Psoas muscle (tissue), 8 donors: ENCODE data around the gene RITA1. TPM values are rescaled to one million over a fixed set of nuclear protein-coding genes. Genes with fewer than 3 reads are reported as not detected.

Source experiments
- ATAC-seq, 4 donors: fragments of 200-7000 bp; cut with Tn5 transposase; one replicate each; pipeline ENCODE4 v1.9.1; 2020; ENCODE audit warnings: moderate library complexity in 3 of 4, mild to moderate bottlenecking in 2 of 4
- DNase-seq, 2 donors: peaks; one replicate each; pipeline ENCODE4 v3.0.0-alpha.2; 2020
- H3K27ac ChIP-seq: fragments of 200-600 bp; one replicate; pipeline ENCODE4 v1.8.0; 2022
- H3K27me3 ChIP-seq, 3 donors: fragments of 200-600 bp in 1 of 3; one replicate each; pipeline versions ENCODE4 v1.6.1 to v1.8.0; 2013 to 2022; ENCODE audit warnings: low read length in 2 of 3, mild to moderate bottlenecking in 2 of 3, moderate library complexity in 1 of 3; ENCODE audit not compliant: insufficient read depth in 3 of 3
- H3K36me3 ChIP-seq, 2 donors: fragments of 200-600 bp in 1 of 2; one replicate each; pipeline versions ENCODE4 v1.6.1 to v1.8.0; 2013 to 2022; ENCODE audit warnings: low read depth in 1 of 2, mild to moderate bottlenecking in 1 of 2, moderate library complexity in 1 of 2; ENCODE audit not compliant: insufficient read depth in 1 of 2
- H3K4me1 ChIP-seq: fragments of 200-600 bp; one replicate; pipeline ENCODE4 v1.8.0; 2022
- H3K4me3 ChIP-seq: fragments of 200-600 bp; one replicate; pipeline ENCODE4 v1.8.0; 2022; ENCODE audit warnings: mild to moderate bottlenecking
- H3K9me3 ChIP-seq: fragments of 200-600 bp; one replicate; pipeline ENCODE4 v1.8.0; 2022
- CTCF ChIP-seq: fragments of 200-600 bp; IDR thresholded peaks from one replicate; pipeline ENCODE4 v1.8.0; 2022; ENCODE audit warnings: antibody characterized with exemption
- WGBS, 3 donors: extraction: QIAGEN DNeasy Blood & Tissue Kit; methylation state at CpG; one replicate each; pipeline versions ENCODE4 v1.1.6 to v1.1.7; 2013; 5-methylcytosine and 5-hydroxymethylcytosine counted together
- intact Hi-C, 2 donors: fragments of 100-400 bp; cut with DNase I; formaldehyde crosslinking; loops; one replicate each; pipeline versions ENCODE4 v1.11.0 to v1.14.2; 2022
- polyA plus RNA-seq, 3 donors: library from polyadenylated mRNA; stranded (reverse); fragments of 200-250 nt; gene quantifications; one replicate each; pipeline ENCODE4 v1.2.3, GENCODE V29; 2013
- total RNA-seq, 4 donors: library from RNA; stranded (reverse); fragmentation: NEBNext Ultra II Directional in 2 of 4; extraction: Animal tissue kit (Norgen Biotek cat#: 25700) in 2 of 4; gene quantifications; one replicate each; pipeline versions ENCODE4 v1.2.1 to v1.2.4, GENCODE V29; 2021 to 2023
- donor health status: healthy with polysubstance abuse.
- donor health status: DM: no; HTN: no; CAD: no; lungs with moderate emphysema.
- donor health status: Bipolar disorder and iron deficiency.
- donor health status: healthy.
- donor health status: DM: yes; HTN: yes; CAD: no.
- donor health status: DM: no; HTN: no; CAD: no.
- donor health status: DM: no; HTN: no; CAD: no.
- donor health status: DM: yes; HTN: yes; CAD: no.

RITA1 gene
- total and polyA plus RNA-seq, 7 donors: 13.0 to 28.5 (median 15.3) TPM

GRCh38 chr12:113228394-113229028 lies 43.0 kb downstream of the RITA1 start:
- TF ChIP-seq CTCF: no peak
- Histone ChIP-seq H3K27me3 (no peaks in the 10 kb centered on the region), H3K4me1 (peaks cover 85% of the 10 kb centered on the region), H3K36me3 (peaks cover 0 to 28% of the 10 kb centered on the region in 2 donors), H3K9me3 (no peaks in the 10 kb centered on the region), H3K4me3 (no peak overlapping the region), H3K27ac (peak overlapping the region; percentile 95)
- intact Hi-C loops: loop anchor here in 1 of 2 donors (5.0 kb wide), 1 partner anchor 34 kb away; no protein-coding TSS in a partner anchor
- ATAC-seq (peak; percentile 36 to 68 (median 48)), DNase-seq (peak in 1 of 2 donors; percentile 68)
- 46 to 57% (median 52%) methylated on average over 5 of the region's 5 CpGs for WGBS, 3 donors

DNA sequence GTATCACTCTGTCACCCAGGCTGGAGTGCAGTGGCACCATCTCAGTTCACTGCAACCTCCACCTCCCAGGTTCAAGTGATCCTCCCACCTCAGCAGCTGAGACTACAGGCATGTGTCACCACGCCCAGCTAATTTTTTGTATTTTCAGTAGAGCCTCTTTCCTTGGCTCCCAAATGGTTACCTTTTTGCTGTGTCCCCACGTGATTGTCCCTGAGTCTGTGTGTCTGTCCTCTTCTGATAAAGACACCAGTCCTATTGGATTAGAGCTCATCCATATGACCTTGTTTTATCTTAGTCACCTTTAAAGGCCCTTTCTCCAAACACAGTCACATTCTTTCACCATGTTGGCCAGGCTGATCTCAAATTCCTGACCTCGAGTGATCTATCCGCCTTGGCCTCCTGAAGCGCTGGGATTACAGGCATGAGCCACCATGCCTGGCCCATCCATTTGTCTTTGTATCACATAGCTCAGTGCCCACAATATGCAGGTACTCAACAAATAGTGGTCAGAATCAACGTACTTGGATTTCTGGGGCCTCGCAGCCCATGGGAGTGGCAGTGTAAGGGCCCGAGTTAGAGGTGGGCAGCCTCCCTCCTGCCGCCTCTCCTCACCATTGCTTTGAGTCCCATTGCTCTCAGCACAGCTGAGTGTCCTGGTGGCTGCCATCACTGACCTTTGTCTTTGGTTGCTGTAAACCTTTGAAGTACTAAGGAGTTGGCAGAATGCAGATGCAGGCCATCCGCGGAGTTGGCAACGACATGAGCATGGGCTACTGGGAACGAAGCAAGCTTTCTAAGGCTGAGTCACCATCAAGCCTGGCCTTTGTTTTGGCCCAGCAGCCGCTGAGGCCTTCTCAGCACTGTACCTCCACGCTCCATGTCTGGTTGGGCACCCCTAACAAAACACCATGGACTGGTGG lies 45.1 kb downstream of the RITA1 start:
- DNase-seq: peak; percentile 55 to 83

GRCh38 chr12:113231235-113232088 lies 45.9 kb downstream of the RITA1 start:
- Histone ChIP-seq H3K4me1 (peaks cover 87% of the 10 kb centered on the region), H3K36me3 (peaks cover 0 to 28% of the 10 kb centered on the region in 2 donors), H3K4me3 (no peak overlapping the region), H3K9me3 (no peaks in the 10 kb centered on the region), H3K27ac (peak overlapping the region; percentile 95), H3K27me3 (no peaks in the 10 kb centered on the region)
- DNase-seq (no peak), ATAC-seq (no peak)
- WGBS, 3 donors: 73 to 79% (median 78%) methylated on average over 8 of the region's 8 CpGs
- intact Hi-C loops: no loop called here
- no peak for TF ChIP-seq CTCF

More for the DNA sequence above, 45.1 kb downstream of the RITA1 start:
- Histone ChIP-seq H3K36me3 (peaks cover 0 to 28% of the 10 kb centered on the region in 2 donors), H3K27me3 (no peaks in the 10 kb centered on the region), H3K4me3 (no peak overlapping the region), H3K9me3 (no peaks in the 10 kb centered on the region), H3K4me1 (peaks cover 84% of the 10 kb centered on the region), H3K27ac (peak overlapping the region; percentile 95)
- WGBS, 3 donors: 44 to 56% (median 49%) methylated on average over 15 of the region's 15 CpGs
- intact Hi-C loops: no loop called here
- peak; percentile 27 to 49 (median 36) for ATAC-seq
- TF ChIP-seq CTCF: no peak

DNA sequence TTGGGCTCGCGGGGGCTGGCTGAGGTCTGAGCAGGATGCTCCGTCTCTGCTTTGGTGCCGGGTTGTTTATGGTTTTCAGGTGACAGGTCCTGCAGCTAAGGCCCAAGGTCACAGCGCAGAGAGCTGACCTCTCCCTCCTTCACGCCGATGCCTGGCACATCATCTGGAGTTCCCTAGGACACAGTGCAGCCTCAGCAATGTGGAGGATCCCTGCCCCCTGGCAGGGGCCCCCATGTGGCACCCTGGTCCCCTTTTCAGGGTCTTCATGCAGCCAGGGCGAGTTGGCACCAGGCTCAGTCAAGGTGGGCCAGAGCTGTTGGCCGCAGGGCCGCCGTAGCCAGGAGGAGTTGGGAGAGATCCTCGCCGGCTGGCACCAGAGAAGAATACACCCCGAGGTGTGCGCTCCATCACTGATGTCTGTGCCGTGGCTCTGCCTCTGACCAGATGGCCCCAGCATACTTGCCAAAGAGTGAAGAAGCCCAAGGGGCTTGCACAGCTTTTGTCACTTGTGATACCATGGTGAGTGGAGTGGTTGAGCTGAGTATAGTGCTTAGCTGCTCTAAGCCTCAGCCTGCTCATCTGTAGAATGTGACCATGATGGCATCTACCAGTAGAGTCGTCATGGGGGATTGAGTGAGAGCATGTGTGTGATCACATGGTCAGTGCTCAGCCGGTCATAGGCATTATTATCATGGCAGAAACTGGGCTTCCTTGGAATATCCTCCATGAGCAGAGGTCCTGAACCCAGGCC lies 46.7 kb downstream of the RITA1 start:
- Histone ChIP-seq H3K9me3 (no peaks in the 10 kb centered on the region), H3K27ac (peak overlapping the region; percentile 95), H3K4me1 (peaks cover 89% of the 10 kb centered on the region), H3K27me3 (no peaks in the 10 kb centered on the region), H3K36me3 (peaks cover 0 to 28% of the 10 kb centered on the region in 2 donors), H3K4me3 (peak overlapping the region; percentile 45)
- peak in 3 of 4 donors; percentile 12 to 21 (median 15) for ATAC-seq
- intact Hi-C loops: no loop called here
- TF ChIP-seq CTCF: no peak
- no peak for DNase-seq
- 44 to 66% (median 44%) methylated on average over 18 of the region's 18 CpGs for WGBS, 3 donors
